PC-3 (cell line): ENCODE data around the gene MED14. TPM values are rescaled to one million over a fixed set of nuclear protein-coding genes. Genes with fewer than 3 reads are reported as not detected.

Experiments
- ATAC-seq: fragments of 200-7000 bp; cut with Tn5 transposase; 2 replicates; pipeline ENCODE4 v1.9.1; 2020; ENCODE audit warnings: mild to moderate bottlenecking, moderate library complexity
- BruUV-seq: library from RNA; stranded (reverse); fragments of 400-500 nt; replicated peaks from 2 replicates; lab custom pipeline; 2021; lab: Mats Ljungman, UMichigan
- CTCF ChIA-PET: fragments of 300-600 bp; sonication (Branson Sonifier 250); formaldehyde crosslinking; loops from one replicate; lab custom pipeline; 2022; ENCODE audit warnings: antibody characterized with exemption; lab: Charles Lee
- POLR2A ChIA-PET: fragments of 300-600 bp; sonication (Branson Sonifier 250); formaldehyde crosslinking; loops from one replicate; lab custom pipeline; 2022; ENCODE audit warnings: antibody characterized with exemption; ENCODE audit not compliant: unreplicated experiment; lab: Charles Lee
- DNase-seq: peaks from one replicate; pipeline ENCODE4 v3.0.0-alpha.2; 2015
- H2AFZ ChIP-seq: fragments of 300-600 bp; sonication (generic); 2 replicates; pipeline ENCODE4 v1.6.0; 2016; ENCODE audit warnings: antibody characterized with exemption, low read length
- H3F3A ChIP-seq: fragments of 300-600 bp; sonication (generic); one replicate; pipeline ENCODE4 v1.6.0; 2017; ENCODE audit warnings: antibody characterized with exemption, low read length, control low read depth, mild to moderate bottlenecking; ENCODE audit not compliant: unreplicated experiment
- H3K27ac ChIP-seq: fragments of 300-600 bp; sonication (generic); 2 replicates; pipeline ENCODE4 v1.5.1; 2016; ENCODE audit warnings: mild to moderate bottlenecking, low read length
- H3K27me3 ChIP-seq: fragments of 300-600 bp; sonication (generic); 2 replicates; pipeline ENCODE4 v1.6.1; 2016; ENCODE audit warnings: low read length, mixed read lengths
- H3K36me3 ChIP-seq: fragments of 300-600 bp; sonication (generic); 2 replicates; pipeline ENCODE4 v1.6.1; 2016; ENCODE audit warnings: low read depth, mixed run types, low read length, mixed read lengths
- H3K4me1 ChIP-seq: fragments of 300-600 bp; sonication (generic); 2 replicates; pipeline ENCODE4 v1.5.1; 2016; ENCODE audit warnings: low read length; ENCODE audit not compliant: insufficient read depth
- H3K4me2 ChIP-seq: fragments of 300-600 bp; sonication (generic); 2 replicates; pipeline ENCODE4 v1.6.0; 2016; ENCODE audit warnings: low read length
- H3K4me3 ChIP-seq: fragments of 300-600 bp; sonication (generic); 2 replicates; pipeline ENCODE4 v1.5.1; 2016; ENCODE audit warnings: mild to moderate bottlenecking, low read length, mixed read lengths
- H3K79me2 ChIP-seq: fragments of 300-600 bp; sonication (generic); 2 replicates; pipeline ENCODE4 v1.6.1; 2017; ENCODE audit warnings: low read length, mixed read lengths
- H3K9ac ChIP-seq: fragments of 300-600 bp; sonication (generic); 2 replicates; pipeline ENCODE4 v1.6.0; 2016; ENCODE audit warnings: mild to moderate bottlenecking, low read length
- H3K9me2 ChIP-seq: fragments of 300-600 bp; sonication (generic); replicated peaks from 2 replicates; pipeline ENCODE4 v1.6.1; 2016; ENCODE audit warnings: mixed run types, low read length, mixed read lengths
- H3K9me3 ChIP-seq: fragments of 300-600 bp; sonication (generic); 2 replicates; pipeline ENCODE4 v1.6.1; 2016; ENCODE audit warnings: low read length, mixed read lengths
- H4K20me1 ChIP-seq: fragments of 300-600 bp; sonication (generic); 2 replicates; pipeline ENCODE4 v1.6.1; 2016; ENCODE audit warnings: low read length, mixed read lengths
- CTCF ChIP-seq: fragments of 300-600 bp; sonication (generic); conservative IDR thresholded peaks from 2 replicates; pipeline ENCODE4 v1.5.1; 2017; ENCODE audit warnings: antibody characterized with exemption, low read depth, mild to moderate bottlenecking, low read length
- EZH2 ChIP-seq: fragments of 300-600 bp; sonication (generic); IDR thresholded peaks from one replicate; pipeline ENCODE4 v1.6.1; 2017; ENCODE audit warnings: antibody characterized with exemption, mild to moderate bottlenecking, low read length; ENCODE audit not compliant: unreplicated experiment
- EZH2phosphoT487 ChIP-seq: fragments of 300-600 bp; sonication (generic); IDR thresholded peaks from 2 replicates; pipeline ENCODE4 v1.6.1; 2018; ENCODE audit warnings: mild to moderate bottlenecking, antibody characterized with exemption, low read length, borderline replicate concordance
- intact Hi-C: fragments of 100-400 bp; cut with micrococcal nuclease; formaldehyde crosslinking; loops from 2 replicates; pipeline ENCODE4 v1.9.0; 2023
- total RNA-seq: library from RNA; depleted of rRNA; stranded (reverse); fragments of >200 nt; gene quantifications from 2 replicates; pipeline ENCODE4 v1.2.3, GENCODE V29; 2014

Gene MED14
- total RNA-seq, 1 experiment from 2014 or later: 44.7 TPM

- TF ChIP-seq CTCF (no peak), EZH2 (no peak), EZH2phosphoT487 (no peak)
- Histone ChIP-seq H3K79me2 (no peaks in the 10 kb centered on the region), H3K9me2 (no peaks in the 10 kb centered on the region), H3K36me3 (peaks cover 40% of the 10 kb centered on the region), H4K20me1 (no peaks in the 10 kb centered on the region), H3K27ac (no peak overlapping the region), H3F3A (no peaks in the 10 kb centered on the region), H3K4me1 (no peaks in the 10 kb centered on the region), H3K27me3 (no peaks in the 10 kb centered on the region), H2AFZ (no peak overlapping the region), H3K4me3 (no peak overlapping the region), H3K9ac (no peak overlapping the region), H3K4me2 (no peak overlapping the region), H3K9me3 (no peaks in the 10 kb centered on the region)
- BruUV-seq: no TSS peak
- POLR2A ChIA-PET: interaction anchor here (0.6 kb wide), 1 partner anchor 37 kb away, joined by 3 read pairs; no protein-coding TSS in a partner anchor
- intact Hi-C loops: no loop called here
- CTCF ChIA-PET: no interaction called here
- peak; percentile 37 for ATAC-seq
- DNase-seq: no peak
Observed at GRCh38 chrX:40671126-40671525, 64.2 kb downstream of the MED14 start.

DNA sequence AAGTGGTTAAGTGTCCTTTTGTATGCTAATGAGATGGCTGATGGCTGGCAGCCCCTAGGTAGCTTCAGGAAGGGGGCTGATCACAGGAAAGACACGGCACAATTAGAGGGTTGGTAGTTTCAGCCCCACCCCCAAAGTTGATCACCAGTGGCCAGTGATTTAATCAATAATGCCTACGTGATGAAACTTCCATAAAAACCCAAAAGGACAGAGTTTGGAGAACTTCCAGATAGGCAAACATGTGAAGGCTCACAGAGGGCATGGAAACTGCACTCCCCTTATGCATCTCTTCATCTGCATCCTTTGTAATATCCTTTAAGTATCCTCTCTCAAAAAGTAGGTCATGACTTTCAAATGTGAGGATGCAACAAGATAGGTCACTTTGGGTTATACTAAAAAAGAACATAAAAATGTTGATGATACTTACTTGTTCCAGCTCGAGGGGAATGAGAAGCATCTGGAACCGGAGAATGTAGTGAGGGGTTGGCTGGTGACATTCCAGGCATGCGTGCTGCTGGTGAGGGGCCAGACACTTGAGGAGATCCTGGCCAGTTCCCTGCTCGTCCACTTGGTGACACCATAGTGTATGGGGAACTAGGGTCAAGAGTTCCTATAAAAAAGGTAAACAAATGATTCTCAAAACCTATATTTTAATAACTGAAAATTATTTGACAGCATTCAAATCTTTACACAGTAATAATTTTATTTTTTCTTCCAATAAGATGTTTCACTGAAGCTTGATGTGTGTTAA lies 71.3 kb downstream of the MED14 start:
- no TSS peak for BruUV-seq
- H3K9ac ChIP-seq: no peak overlapping the region
- POLR2A ChIA-PET: no interaction called here
- no peaks in the 10 kb centered on the region for H3K27me3 ChIP-seq
- H3K4me1 ChIP-seq: no peaks in the 10 kb centered on the region
- H3F3A ChIP-seq: no peaks in the 10 kb centered on the region
- no peaks in the 10 kb centered on the region for H4K20me1 ChIP-seq
- no peak overlapping the region for H3K27ac ChIP-seq
- no peaks in the 10 kb centered on the region for H3K9me2 ChIP-seq
- H2AFZ ChIP-seq: no peak overlapping the region
- H3K4me2 ChIP-seq: no peak overlapping the region
- TF ChIP-seq CTCF (peak; percentile 50), EZH2phosphoT487 (no peak)
- no peaks in the 10 kb centered on the region for H3K9me3 ChIP-seq
- H3K36me3 ChIP-seq: peaks cover 31% of the 10 kb centered on the region
- peak; percentile 36 for DNase-seq
- no peak overlapping the region for H3K4me3 ChIP-seq
- no peaks in the 10 kb centered on the region for H3K79me2 ChIP-seq
- intact Hi-C loops: no loop called here
- ATAC-seq: 0 out of 2 replicates have a peak, but pooled peaks have one; percentile 27
- CTCF ChIA-PET: no interaction called here

DNA sequence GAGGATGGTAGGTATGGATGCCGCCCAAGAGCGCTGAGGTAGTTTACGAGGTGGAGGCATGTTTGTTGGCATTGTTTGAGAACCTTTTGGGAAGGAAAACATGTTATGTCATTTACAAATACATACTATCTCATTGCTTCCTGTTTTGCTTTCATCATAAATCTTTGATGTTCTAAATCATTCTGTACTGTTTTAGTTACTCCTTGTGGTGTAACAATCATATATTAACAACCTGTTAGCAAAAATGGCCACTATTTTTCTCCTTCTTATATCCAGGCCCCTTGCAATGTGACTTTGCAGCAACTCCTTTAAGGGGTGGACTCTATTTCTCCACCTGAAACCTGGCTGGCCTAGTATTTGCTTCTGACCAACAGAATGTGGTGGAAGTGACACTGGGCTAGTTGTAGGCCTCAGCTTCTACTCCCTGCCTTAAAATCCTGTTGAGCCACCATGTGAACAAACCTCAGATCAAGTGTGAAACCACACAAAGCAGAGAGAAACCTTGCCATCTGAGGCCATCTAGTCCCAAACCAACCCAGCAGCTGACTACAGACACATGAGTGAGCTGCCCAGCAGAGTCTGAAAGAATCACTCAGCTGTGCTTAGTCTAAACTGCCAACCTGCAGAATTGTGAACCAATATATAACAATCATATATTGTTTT lies 72.1 kb downstream of the MED14 start:
- Histone ChIP-seq H3K4me1 (no peaks in the 10 kb centered on the region), H3K27me3 (no peaks in the 10 kb centered on the region), H3F3A (no peaks in the 10 kb centered on the region), H3K27ac (no peak overlapping the region), H3K36me3 (peaks cover 26% of the 10 kb centered on the region), H3K4me2 (no peak overlapping the region), H3K4me3 (no peak overlapping the region), H3K79me2 (no peaks in the 10 kb centered on the region), H3K9me3 (no peaks in the 10 kb centered on the region), H3K9ac (no peak overlapping the region), H3K9me2 (no peaks in the 10 kb centered on the region), H2AFZ (no peak overlapping the region), H4K20me1 (no peaks in the 10 kb centered on the region)
- POLR2A ChIA-PET: no interaction called here
- no TSS peak for BruUV-seq
- CTCF ChIA-PET: no interaction called here
- TF ChIP-seq EZH2: no peak
- no peak for TF ChIP-seq EZH2phosphoT487
- no peak for TF ChIP-seq CTCF
- DNase-seq (no peak), ATAC-seq (no peak)
- intact Hi-C loops: no loop called here
